ENCODE data around the gene ZNF576.
"Not testable (repeated sequence)": the region's sequence is repeated elsewhere in the genome, so short reads cannot be mapped to it uniquely, and the experiment has no call there.

The ZNF576 gene

GRCh38 chr19:43642531-43642930, 46.1 kb downstream of the ZNF576 start:
- no peak for TF ChIP-seq CTCF (conservative IDR thresholded peaks at IDR 0.05; ENCODE audit: low read depth, low read length)
- no peak overlapping the region for H3K4me3 ChIP-seq (ENCODE audit: low read depth, low read length)
- no peak for DNase-seq (ENCODE audit: low read depth)

GRCh38 chr19:43643326-43643725, 46.9 kb downstream of the ZNF576 start:
- TF ChIP-seq CTCF (conservative IDR thresholded peaks at IDR 0.05; ENCODE audit: low read depth, low read length): no peak
- H3K4me3 ChIP-seq (ENCODE audit: low read depth, low read length): no peak overlapping the region
- DNase-seq (ENCODE audit: low read depth): no peak

- H3K4me3 ChIP-seq (ENCODE audit: low read depth, low read length): no peak overlapping the region
- TF ChIP-seq CTCF (conservative IDR thresholded peaks at IDR 0.05; ENCODE audit: low read depth, low read length): no peak
- no peak for DNase-seq (ENCODE audit: low read depth)
Measured at GRCh38 chr19:43644181-43644580, 47.8 kb downstream of the ZNF576 start.

- TF ChIP-seq CTCF (conservative IDR thresholded peaks at IDR 0.05; ENCODE audit: low read depth, low read length): no peak
- DNase-seq (ENCODE audit: low read depth): no peak
- no peak overlapping the region for H3K4me3 ChIP-seq (ENCODE audit: low read depth, low read length)
Measured at GRCh38 chr19:43648633-43649032, 52.2 kb downstream of the ZNF576 start.

- DNase-seq (ENCODE audit: low read depth): no peak
- H3K4me3 ChIP-seq (ENCODE audit: low read depth, low read length): no peak overlapping the region
- no peak for TF ChIP-seq CTCF (conservative IDR thresholded peaks at IDR 0.05; ENCODE audit: low read depth, low read length)
Measured at GRCh38 chr19:43649514-43649913, 53.1 kb downstream of the ZNF576 start.

- H3K4me3 ChIP-seq (ENCODE audit: low read depth, low read length); DNase-seq (ENCODE audit: low read depth): not testable (repeated sequence)
Measured at GRCh38 chr19:43650276-43650675, 53.9 kb downstream of the ZNF576 start.

All from choroid plexus epithelial cell (primary cell).